MCF 10A (cell line): ENCODE data around the gene LDHD. TPM values are rescaled to one million over a fixed set of nuclear protein-coding genes. Genes with fewer than 3 reads are reported as not detected.

Experiments used
- BruUV-seq: library from RNA; stranded (reverse); fragments of 400-500 nt; replicated peaks from 2 replicates; lab custom pipeline; 2021; lab: Mats Ljungman, UMichigan
- CTCF ChIA-PET: fragments of 300-600 bp; sonication (Branson Sonifier 250); formaldehyde crosslinking; extraction: SDS; loops from one replicate; lab custom pipeline; 2021; ENCODE audit warnings: antibody characterized with exemption, inconsistent platforms; lab: Yijun Ruan, JAX
- POLR2A ChIA-PET: fragments of 300-600, 350-650 bp; sonication (Branson Sonifier 250); formaldehyde crosslinking; extraction: SDS; loops from one replicate; lab custom pipeline; 2020; ENCODE audit warnings: antibody characterized with exemption, inconsistent platforms; lab: Yijun Ruan, JAX
- DNase-seq: peaks from one replicate; pipeline ENCODE4 v3.0.0-alpha.2; 2018; ENCODE audit not compliant: unreplicated experiment
- H3K27ac Mint-ChIP-seq: one replicate; pipeline ENCODE4 v1.8.0; 2022; ENCODE audit warnings: mild to moderate bottlenecking, low read depth, mixed read lengths; ENCODE audit not compliant: unreplicated experiment
- H3K27me3 Mint-ChIP-seq: one replicate; pipeline ENCODE4 v1.8.0; 2022; ENCODE audit warnings: mixed read lengths; ENCODE audit not compliant: insufficient read depth, unreplicated experiment
- H3K36me3 Mint-ChIP-seq: one replicate; pipeline ENCODE4 v1.8.0; 2022; ENCODE audit warnings: mild to moderate bottlenecking, moderate library complexity, mixed read lengths; ENCODE audit not compliant: insufficient read depth, unreplicated experiment
- H3K4me1 Mint-ChIP-seq: one replicate; pipeline ENCODE4 v1.8.0; 2022; ENCODE audit warnings: mixed read lengths; ENCODE audit not compliant: insufficient read depth, unreplicated experiment
- H3K4me3 Mint-ChIP-seq: one replicate; pipeline ENCODE4 v1.8.0; 2022; ENCODE audit warnings: mild to moderate bottlenecking, moderate library complexity, mixed read lengths; ENCODE audit not compliant: unreplicated experiment
- H3K9me3 Mint-ChIP-seq: one replicate; pipeline ENCODE4 v1.8.0; 2022; ENCODE audit warnings: mixed read lengths; ENCODE audit not compliant: unreplicated experiment
- intact Hi-C: fragments of 100-400 bp; cut with micrococcal nuclease; formaldehyde crosslinking; loops from 2 replicates; pipeline ENCODE4 v1.14.1; 2022
- total RNA-seq: library from RNA; stranded (reverse); gene quantifications from 2 replicates; pipeline ENCODE4 v1.2.3, GENCODE V29; 2022
- TF ChIP-seq, protein P1 (sequence below): fragments of 200-600 bp; IDR thresholded peaks from one replicate; pipeline ENCODE4 v1.8.0; 2022; ENCODE audit warnings: antibody characterized with exemption, mild to moderate bottlenecking; ENCODE audit not compliant: unreplicated experiment

The LDHD gene
- total RNA-seq, 1 experiment from 2014 or later: 0.30 TPM

DNA sequence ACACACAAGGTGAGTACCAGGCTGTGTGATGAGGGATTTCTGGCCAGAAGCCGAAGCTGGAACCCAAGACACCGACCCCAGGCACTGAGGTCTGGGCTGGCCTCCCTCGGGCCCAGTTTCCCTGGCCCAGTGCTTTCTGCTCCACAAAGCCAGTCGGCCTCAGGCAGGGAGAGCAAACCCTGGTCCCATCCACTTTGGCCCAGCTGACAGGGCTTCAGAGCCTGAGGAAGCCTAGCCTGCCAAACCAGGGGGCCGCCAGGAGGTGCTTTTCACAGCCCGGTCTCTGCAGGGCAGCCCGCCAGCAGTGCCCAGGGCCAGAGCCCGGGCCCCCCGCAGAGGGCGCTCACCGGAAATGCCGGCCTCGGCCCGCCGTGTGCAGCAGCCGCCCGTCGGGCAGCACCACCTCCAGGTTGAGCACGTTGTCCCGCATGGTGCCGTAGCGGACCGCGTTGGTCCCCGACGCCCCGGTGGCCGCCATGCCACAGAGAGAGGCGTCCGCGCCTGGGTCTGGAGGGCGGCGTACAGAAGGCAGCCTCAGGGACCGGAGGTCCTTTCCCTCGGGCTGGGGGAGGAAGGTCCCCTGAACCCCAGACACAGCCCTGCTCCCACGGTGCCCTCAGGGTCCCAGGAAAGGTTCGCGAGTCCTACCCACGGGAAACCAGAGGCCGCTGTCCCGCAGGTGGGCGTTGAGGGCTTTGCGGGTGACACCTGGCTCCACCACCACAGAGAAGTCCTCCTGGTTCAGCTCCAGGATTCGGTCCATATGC is 2.2 kb downstream of the LDHD start:
- peaks cover 19% of the 10 kb centered on the region for H3K4me1 Mint-ChIP-seq
- peaks cover 12% of the 10 kb centered on the region for H3K36me3 Mint-ChIP-seq
- H3K4me3 Mint-ChIP-seq: no peak overlapping the region
- H3K27ac Mint-ChIP-seq: no peak overlapping the region
- intact Hi-C loops: no loop called here
- TF ChIP-seq, protein P1, sequence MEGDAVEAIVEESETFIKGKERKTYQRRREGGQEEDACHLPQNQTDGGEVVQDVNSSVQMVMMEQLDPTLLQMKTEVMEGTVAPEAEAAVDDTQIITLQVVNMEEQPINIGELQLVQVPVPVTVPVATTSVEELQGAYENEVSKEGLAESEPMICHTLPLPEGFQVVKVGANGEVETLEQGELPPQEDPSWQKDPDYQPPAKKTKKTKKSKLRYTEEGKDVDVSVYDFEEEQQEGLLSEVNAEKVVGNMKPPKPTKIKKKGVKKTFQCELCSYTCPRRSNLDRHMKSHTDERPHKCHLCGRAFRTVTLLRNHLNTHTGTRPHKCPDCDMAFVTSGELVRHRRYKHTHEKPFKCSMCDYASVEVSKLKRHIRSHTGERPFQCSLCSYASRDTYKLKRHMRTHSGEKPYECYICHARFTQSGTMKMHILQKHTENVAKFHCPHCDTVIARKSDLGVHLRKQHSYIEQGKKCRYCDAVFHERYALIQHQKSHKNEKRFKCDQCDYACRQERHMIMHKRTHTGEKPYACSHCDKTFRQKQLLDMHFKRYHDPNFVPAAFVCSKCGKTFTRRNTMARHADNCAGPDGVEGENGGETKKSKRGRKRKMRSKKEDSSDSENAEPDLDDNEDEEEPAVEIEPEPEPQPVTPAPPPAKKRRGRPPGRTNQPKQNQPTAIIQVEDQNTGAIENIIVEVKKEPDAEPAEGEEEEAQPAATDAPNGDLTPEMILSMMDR: no peak
- CTCF ChIA-PET: interaction anchor here (0.5 to 6.3 kb wide), 2 partner anchors 107 to 119 kb away, joined by 3 to 199 read pairs; partner anchors contain the start of gene ZNRF1
- no peaks in the 10 kb centered on the region for H3K27me3 Mint-ChIP-seq
- no TSS peak for BruUV-seq
- no peaks in the 10 kb centered on the region for H3K9me3 Mint-ChIP-seq
- no peak for DNase-seq
- POLR2A ChIA-PET: interaction anchor here (0.6 kb wide), 1 partner anchor 9 kb away, joined by 3 read pairs; no protein-coding TSS in a partner anchor

- Mint-ChIP-seq H3K27ac (no peak overlapping the region), H3K27me3 (no peaks in the 10 kb centered on the region), H3K36me3 (peaks cover 11% of the 10 kb centered on the region), H3K9me3 (no peaks in the 10 kb centered on the region), H3K4me3 (no peak overlapping the region), H3K4me1 (peaks cover 27% of the 10 kb centered on the region)
- TF ChIP-seq, protein P1: no peak
- DNase-seq: no peak
- POLR2A ChIA-PET: no interaction called here
- intact Hi-C loops: no loop called here
- BruUV-seq: no TSS peak
- CTCF ChIA-PET: interaction anchor here (0.5 to 6.3 kb wide), 4 partner anchors 8 to 134 kb away, joined by 3 to 199 read pairs (median 16); partner anchors contain the start of gene ZNRF1
These were observed 2.9 kb downstream of the LDHD start for GRCh38 chr16:75113541-75114121.

DNA sequence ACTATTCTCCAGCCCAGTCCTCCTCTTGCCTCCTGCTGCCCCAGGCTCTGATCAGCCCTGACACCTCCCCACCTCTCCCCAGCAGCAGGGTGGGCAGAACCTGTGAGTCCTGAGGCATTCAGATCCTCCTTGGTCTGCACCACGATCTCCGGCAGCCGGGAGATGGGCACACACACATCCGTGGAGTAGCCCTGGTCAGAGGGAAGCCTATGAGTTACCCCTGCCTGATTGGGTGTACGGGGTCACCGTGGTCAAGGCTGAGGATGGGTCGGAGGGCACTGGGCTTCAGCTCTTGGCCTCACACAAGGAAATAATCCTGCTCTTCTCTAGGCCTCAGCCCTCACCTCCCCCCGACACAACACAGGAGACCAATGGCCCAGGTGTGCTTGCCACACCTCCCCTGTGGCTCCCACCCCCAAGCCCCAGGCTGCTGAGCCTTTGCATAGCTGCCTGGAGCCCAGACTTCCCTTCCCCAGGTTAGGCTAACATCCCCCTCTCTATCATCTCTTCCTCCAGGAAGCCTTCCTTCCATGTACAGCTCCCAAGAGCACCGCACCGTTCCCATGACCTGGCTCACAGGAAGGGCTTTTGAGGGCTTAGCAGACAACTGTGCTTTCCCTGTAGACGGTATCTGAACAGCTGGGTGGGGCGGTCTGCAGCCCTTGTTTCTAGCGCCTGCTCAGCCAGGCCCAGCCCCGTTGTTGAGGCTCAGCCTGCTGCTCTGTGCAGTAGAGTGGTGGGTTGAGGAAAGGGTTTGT is 3.7 kb downstream of the LDHD start:
- DNase-seq: no peak
- ChIA-PET POLR2A (no interaction called here), CTCF (interaction anchor here (0.6 to 6.3 kb wide), 9 partner anchors 9 to 403 kb away, joined by 3 to 199 read pairs (median 5); partner anchors contain the start of gene ZNRF1)
- Mint-ChIP-seq H3K27ac (no peak overlapping the region), H3K4me1 (peaks cover 33% of the 10 kb centered on the region), H3K9me3 (no peaks in the 10 kb centered on the region), H3K4me3 (no peak overlapping the region), H3K36me3 (peaks cover 16% of the 10 kb centered on the region), H3K27me3 (no peaks in the 10 kb centered on the region)
- TF ChIP-seq, protein P1: no peak
- intact Hi-C loops: no loop called here
- BruUV-seq: no TSS peak
